Dermis lymphatic vessel endothelial cell (primary cell): ENCODE measurements around the gene ACSM2A. TPM values are rescaled to one million over a fixed set of nuclear protein-coding genes. Genes with fewer than 3 reads are reported as not detected.

Source experiments
- total RNA-seq: library from RNA; depleted of rRNA; stranded (reverse); fragments of >200 nt; gene quantifications from 2 replicates; pipeline ENCODE4 v1.2.1, GENCODE V29; 2014

Gene ACSM2A, protein sequence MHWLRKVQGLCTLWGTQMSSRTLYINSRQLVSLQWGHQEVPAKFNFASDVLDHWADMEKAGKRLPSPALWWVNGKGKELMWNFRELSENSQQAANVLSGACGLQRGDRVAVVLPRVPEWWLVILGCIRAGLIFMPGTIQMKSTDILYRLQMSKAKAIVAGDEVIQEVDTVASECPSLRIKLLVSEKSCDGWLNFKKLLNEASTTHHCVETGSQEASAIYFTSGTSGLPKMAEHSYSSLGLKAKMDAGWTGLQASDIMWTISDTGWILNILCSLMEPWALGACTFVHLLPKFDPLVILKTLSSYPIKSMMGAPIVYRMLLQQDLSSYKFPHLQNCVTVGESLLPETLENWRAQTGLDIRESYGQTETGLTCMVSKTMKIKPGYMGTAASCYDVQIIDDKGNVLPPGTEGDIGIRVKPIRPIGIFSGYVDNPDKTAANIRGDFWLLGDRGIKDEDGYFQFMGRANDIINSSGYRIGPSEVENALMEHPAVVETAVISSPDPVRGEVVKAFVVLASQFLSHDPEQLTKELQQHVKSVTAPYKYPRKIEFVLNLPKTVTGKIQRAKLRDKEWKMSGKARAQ
- 0.22 and 0.26 TPM in 2 replicates for total RNA-seq

DNA sequence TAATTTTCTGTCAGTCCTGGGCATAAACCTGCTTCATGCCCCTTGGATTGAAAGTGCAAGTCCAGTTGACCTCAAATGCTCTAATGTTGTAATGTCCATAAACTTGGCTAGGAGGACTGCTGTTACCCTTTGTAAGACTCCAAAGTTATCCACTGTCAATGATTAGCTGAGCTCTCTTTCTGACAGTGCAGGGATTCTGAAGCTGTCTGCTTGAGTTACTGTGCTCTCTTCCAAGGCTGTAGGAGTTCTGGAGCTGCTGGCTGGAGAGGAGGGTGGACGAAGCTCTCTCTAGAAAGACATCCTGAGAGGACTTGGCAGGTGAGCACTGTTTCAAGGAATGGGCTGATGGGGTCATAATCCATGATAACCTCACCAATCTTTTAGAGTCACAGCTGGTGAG lies at the start of gene ACSM2A:
ACSM2A (plus strand) TSS at position 158 of the 400 bp plus-strand sequence. CDS start 8,594 bp downstream, outside the sequence.

DNA sequence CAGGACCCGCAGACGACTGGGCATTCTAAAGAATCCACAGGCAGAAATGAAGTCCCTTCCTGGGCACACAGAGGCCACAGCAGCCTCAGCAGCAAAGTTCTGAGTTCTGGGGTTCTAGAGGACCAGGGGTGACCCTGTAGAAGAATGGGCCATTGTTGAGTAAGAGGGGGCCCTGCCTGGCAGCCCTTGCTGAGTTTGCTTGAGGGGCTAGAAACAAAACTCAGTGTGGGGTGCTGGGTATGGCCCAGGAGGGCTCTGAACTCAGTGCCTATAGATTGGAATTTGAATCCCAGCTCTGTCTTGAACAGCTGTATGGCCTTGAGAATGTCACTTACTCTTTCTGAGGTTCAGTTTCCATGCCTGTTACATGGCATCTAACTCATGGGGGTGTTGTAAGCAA lies 46.7 kb upstream of the ACSM2A start, which contains the start of gene PDILT:
PDILT (minus strand) TSS at position 101 of the 400 bp plus-strand sequence. CDS start 5,437 bp downstream, outside the sequence.

DNA sequence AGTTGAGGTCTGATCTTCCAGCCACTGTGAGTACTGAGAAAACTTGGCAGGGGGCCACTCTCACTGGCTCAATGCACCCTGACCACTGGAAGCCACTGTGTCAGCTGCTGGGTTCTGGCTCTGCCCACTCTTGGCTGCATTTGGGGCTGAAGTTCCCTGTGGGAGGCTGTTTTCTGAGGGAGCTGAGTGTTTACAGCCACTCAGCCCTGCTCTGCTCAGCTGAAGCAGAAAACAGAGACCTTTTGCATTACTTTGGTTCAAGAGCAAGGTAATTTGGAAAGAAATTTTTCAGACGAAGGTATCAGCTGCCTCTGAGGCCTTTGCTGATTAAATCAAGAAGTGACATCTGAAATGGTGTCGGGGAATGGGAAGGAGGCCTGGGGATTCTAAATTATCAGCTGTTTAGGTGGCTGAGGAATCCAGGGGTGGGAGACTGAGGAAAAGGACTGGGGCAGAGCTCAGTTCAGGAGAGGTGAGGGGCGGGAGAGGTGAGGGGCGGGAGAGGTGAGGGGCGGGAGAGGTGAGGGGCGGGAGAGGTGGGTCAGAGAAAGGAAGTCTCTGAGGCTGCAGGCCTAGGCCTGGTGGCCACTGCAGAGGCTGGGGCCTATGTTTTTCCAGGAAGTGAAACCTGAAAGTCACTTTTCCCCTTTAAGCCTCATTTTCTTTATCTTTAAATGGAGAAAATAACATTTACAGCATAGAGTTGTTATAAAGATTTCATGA lies 41.8 kb upstream of the ACSM2A start, which contains the start of gene ACSM5:
ACSM5 (plus strand) TSS at position 137 of the 723 bp plus-strand sequence. CDS start 1,951 bp downstream, outside the sequence.

Other genes with a start within 250 kb of the ACSM2A start
- gene GP2, start 124.0 kb upstream of the ACSM2A start, total RNA-seq, result not detected in 2 replicates
- gene UMOD, start 98.8 kb upstream of the ACSM2A start, total RNA-seq, result not detected in 2 replicates
- gene PDILT, start 46.8 kb upstream of the ACSM2A start, total RNA-seq, result not detected in 2 replicates
- gene ACSM5, start 42.0 kb upstream of the ACSM2A start, total RNA-seq, result 3.7 and 5.2 TPM in 2 replicates
- gene ACSM2B, start 124.8 kb downstream of the ACSM2A start, total RNA-seq, result 0.43 TPM in 2 replicates
- 0.09 TPM in 1 of 2 replicates, not detected in the other for gene ACSM1, start 246.2 kb downstream of the ACSM2A start, total RNA-seq